ENCODE results near the gene DLG5.

DLG5 gene

GRCh38 chr10:77874872-77875271 is 51.7 kb downstream of the DLG5 start:
- Histone ChIP-seq H3K27ac (peak overlapping the region in 3 of 21 experiments; percentile 0 to 90 (median 83)), H3K4me3 (no peak overlapping the region)

GRCh38 chr10:77873536-77874380 is 52.8 kb downstream of the DLG5 start:
- Histone ChIP-seq H3K4me3 (no peak overlapping the region), H3K27ac (peak overlapping the region in 20 of 21 experiments; percentile 14 to 90 (median 76))

- peak overlapping the region in 17 of 21 experiments; percentile 18 to 90 (median 77) for H3K27ac ChIP-seq
- H3K4me3 ChIP-seq = no peak overlapping the region
Measured at GRCh38 chr10:77872947-77873535, 53.5 kb downstream of the DLG5 start.

- peak overlapping the region in 13 of 21 experiments; percentile 50 to 90 (median 78) for H3K27ac ChIP-seq
- H3K4me3 ChIP-seq = no peak overlapping the region
Measured at GRCh38 chr10:77872151-77872946, 54.2 kb downstream of the DLG5 start.

GRCh38 chr10:77869626-77870420 is 56.7 kb downstream of the DLG5 start:
- Histone ChIP-seq H3K27ac (peak overlapping the region in 9 of 21 experiments; percentile 17 to 90 (median 46)), H3K4me3 (no peak overlapping the region)

- no peak overlapping the region for H3K4me3 ChIP-seq
- H3K27ac ChIP-seq = peak overlapping the region in 6 of 21 experiments; percentile 2 to 90 (median 50)
Measured at GRCh38 chr10:77868523-77868922, 58.0 kb downstream of the DLG5 start.

- Histone ChIP-seq H3K4me3 (no peak overlapping the region), H3K27ac (peak overlapping the region in 1 of 21 experiments; percentile 32)
Measured at GRCh38 chr10:77867124-77867719, 59.3 kb downstream of the DLG5 start.

- Histone ChIP-seq H3K27ac (peak overlapping the region in 2 of 21 experiments; percentile 6 to 32), H3K4me3 (no peak overlapping the region)
Measured at GRCh38 chr10:77866598-77866997, 60.0 kb downstream of the DLG5 start.

GRCh38 chr10:77865580-77866324 is 60.8 kb downstream of the DLG5 start:
- Histone ChIP-seq H3K4me3 (no peak overlapping the region), H3K27ac (peak overlapping the region in 6 of 21 experiments; percentile 6 to 54 (median 41))

- Histone ChIP-seq H3K27ac (peak overlapping the region in 11 of 21 experiments; percentile 2 to 48 (median 32)), H3K4me3 (no peak overlapping the region)
Measured at GRCh38 chr10:77864151-77864851, 62.3 kb downstream of the DLG5 start.

GRCh38 chr10:77863446-77863845 is 63.1 kb downstream of the DLG5 start:
- peak overlapping the region in 10 of 21 experiments; percentile 2 to 48 (median 36) for H3K27ac ChIP-seq
- no peak overlapping the region for H3K4me3 ChIP-seq

GRCh38 chr10:77862595-77862994 is 64.0 kb downstream of the DLG5 start:
- no peak overlapping the region for H3K27ac ChIP-seq
- no peak overlapping the region for H3K4me3 ChIP-seq

- peak overlapping the region in 1 of 21 experiments; percentile 6 for H3K27ac ChIP-seq
- H3K4me3 ChIP-seq = no peak overlapping the region
Measured at GRCh38 chr10:77861366-77861765, 65.2 kb downstream of the DLG5 start.

- Histone ChIP-seq H3K4me3 (no peak overlapping the region), H3K27ac (no peak overlapping the region)
Measured at GRCh38 chr10:77859865-77860282, 66.7 kb downstream of the DLG5 start.

- Histone ChIP-seq H3K4me3 (no peak overlapping the region), H3K27ac (peak overlapping the region in 2 of 21 experiments; percentile 6 to 39)
Measured at GRCh38 chr10:77859200-77859864, 67.2 kb downstream of the DLG5 start.

GRCh38 chr10:77857272-77857671 is 69.3 kb downstream of the DLG5 start:
- H3K4me3 ChIP-seq = no peak overlapping the region
- peak overlapping the region in 1 of 21 experiments; percentile 19 for H3K27ac ChIP-seq

- no peak overlapping the region for H3K4me3 ChIP-seq
- H3K27ac ChIP-seq = no peak overlapping the region
Measured at GRCh38 chr10:77856566-77856965, 70.0 kb downstream of the DLG5 start.

All from skin epidermis (tissue), 12 donors.